GM12875 (cell line): ENCODE data around the gene ADAMTS12.

ENCODE experiments used
- H3K4me3 ChIP-seq: one replicate; pipeline ENCODE4 v1.5.1; 2011; ENCODE audit warnings: low read depth, low read length, control low read depth
- TF ChIP-seq, protein P1 (sequence below): IDR thresholded peaks from 2 replicates; pipeline ENCODE4 v1.5.1; 2011; ENCODE audit warnings: low read depth, mild to moderate bottlenecking, control low read depth, inconsistent platforms, low read length, moderate library complexity, borderline replicate concordance; ENCODE audit not compliant: insufficient read depth

The ADAMTS12 gene

DNA sequence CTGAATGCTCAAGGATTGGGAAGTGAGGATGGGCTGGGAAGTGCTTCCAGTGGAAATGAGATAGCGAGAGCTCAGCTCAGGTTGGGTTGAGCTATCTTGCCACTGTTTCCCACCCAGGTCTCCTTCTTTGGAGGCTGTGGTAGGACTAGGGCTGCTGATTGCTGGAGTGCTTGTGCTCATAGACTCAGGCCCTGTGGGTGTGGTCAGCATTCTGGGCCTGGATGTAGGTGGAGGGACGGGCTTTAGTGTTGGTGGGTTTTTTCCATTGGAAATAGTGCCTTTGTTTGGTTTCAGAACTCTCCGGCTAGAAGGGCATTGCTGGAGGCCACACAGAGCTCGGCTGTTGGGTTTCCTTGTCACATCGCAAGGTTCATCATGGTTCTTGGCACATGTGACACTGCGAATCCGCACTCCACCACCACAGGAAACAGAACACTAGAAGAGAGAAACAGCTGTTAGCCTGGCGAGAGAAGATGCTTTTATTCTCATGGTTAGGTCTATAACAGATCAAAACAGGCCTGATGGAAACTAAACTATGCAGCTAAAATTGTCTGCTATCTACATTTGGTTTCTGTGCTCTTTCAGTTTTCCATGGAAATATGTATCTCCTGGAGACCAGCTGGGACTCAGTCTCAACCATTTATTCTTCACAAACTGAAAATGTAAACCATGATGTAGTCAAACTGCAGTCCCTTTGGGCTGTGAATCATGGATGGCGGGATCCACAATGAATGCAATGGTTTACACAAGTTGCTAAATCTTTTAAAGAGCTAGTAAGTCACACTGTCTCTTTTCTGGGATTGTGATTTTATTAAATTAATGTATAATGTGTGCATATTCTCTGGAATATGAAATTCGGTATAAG, 314.8 kb downstream of the ADAMTS12 start:
- no peak overlapping the region for H3K4me3 ChIP-seq
- TF ChIP-seq, protein P1, sequence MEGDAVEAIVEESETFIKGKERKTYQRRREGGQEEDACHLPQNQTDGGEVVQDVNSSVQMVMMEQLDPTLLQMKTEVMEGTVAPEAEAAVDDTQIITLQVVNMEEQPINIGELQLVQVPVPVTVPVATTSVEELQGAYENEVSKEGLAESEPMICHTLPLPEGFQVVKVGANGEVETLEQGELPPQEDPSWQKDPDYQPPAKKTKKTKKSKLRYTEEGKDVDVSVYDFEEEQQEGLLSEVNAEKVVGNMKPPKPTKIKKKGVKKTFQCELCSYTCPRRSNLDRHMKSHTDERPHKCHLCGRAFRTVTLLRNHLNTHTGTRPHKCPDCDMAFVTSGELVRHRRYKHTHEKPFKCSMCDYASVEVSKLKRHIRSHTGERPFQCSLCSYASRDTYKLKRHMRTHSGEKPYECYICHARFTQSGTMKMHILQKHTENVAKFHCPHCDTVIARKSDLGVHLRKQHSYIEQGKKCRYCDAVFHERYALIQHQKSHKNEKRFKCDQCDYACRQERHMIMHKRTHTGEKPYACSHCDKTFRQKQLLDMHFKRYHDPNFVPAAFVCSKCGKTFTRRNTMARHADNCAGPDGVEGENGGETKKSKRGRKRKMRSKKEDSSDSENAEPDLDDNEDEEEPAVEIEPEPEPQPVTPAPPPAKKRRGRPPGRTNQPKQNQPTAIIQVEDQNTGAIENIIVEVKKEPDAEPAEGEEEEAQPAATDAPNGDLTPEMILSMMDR = no peak

DNA sequence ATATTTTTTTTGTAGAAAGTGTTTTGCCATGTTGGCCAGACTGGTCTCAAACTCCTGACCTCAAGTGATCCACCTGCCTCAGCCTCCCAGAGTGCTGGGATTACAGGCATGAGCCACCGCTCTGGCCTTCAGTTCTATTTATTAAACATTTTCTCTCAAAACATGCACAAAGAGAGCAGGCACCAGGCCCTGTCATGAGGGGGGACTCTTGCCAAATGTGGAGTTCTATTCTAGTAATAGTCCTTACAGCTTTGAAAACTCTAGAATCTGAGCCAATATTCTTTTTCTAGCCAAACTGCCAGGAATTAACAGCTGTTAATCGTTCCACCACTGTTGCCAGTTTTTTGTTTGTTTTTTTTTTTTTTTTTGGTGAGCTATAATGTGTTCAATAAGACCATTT, 326.5 kb downstream of the ADAMTS12 start:
- H3K4me3 ChIP-seq = no peak overlapping the region
- TF ChIP-seq, protein P1 = no peak

DNA sequence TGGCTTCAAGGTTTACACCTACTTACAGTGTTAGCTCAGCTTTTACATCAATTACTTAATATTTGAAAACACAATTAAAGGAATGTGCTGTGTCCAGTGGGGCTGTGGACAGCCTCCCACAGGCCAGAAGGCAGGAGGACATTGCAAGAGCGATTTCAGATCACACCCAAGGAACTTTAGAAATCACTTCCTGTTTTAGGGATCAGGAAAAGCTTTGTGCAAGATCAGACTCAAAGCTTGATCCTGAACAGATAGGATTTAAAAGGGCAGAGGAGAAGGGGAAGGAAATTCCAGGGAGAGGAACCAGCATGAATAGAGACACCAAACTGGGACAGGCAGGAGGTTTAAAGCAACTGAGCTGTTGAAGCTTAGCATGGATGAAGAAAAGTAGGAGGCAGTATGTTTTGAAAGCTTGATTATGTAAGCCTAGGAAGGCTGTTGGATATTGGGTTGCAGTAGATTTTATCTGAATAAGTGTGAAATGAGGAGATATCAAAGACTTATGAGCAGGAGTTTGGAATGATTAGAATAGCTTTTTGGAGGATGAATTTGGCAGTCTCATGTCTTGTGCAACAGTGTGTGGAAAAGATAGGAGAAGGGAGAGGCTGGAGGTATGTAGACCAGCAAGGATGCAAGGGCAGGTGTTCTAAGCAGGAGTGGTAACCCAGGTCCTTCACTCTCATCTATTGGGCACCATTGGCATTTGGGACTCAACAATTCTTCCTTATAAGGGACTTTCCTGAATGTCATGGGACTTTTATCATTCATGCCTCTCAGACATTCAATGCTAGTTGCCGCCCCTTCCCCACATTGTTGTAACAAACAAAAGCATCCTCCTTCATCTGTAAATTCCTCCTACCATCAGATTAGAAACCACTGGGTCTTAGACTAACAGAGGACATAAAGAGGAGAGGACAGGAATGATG, 327.5 kb downstream of the ADAMTS12 start:
- TF ChIP-seq, protein P1 = no peak

DNA sequence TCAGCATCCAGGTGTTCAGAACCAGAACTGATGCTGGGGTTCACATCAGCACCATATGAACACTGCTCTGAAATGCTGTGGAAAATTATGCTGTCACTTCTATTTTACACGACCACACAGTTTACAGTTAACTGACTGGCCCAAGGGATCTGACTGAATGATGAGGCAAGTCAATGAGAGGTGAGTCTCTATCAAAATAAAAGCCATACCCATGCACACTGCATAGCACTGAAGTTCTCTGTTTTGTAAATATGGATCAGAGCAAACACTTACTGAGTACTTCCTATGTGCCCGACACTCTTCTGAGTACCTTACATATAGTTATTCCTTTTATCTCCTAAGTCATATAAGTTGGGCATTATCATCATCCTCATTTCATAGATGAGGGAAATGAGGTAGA, 328.3 kb downstream of the ADAMTS12 start:
- H3K4me3 ChIP-seq = no peak overlapping the region
- TF ChIP-seq, protein P1 = no peak

More for the DNA sequence above, 327.5 kb downstream of the ADAMTS12 start:
- no peak overlapping the region for H3K4me3 ChIP-seq

DNA sequence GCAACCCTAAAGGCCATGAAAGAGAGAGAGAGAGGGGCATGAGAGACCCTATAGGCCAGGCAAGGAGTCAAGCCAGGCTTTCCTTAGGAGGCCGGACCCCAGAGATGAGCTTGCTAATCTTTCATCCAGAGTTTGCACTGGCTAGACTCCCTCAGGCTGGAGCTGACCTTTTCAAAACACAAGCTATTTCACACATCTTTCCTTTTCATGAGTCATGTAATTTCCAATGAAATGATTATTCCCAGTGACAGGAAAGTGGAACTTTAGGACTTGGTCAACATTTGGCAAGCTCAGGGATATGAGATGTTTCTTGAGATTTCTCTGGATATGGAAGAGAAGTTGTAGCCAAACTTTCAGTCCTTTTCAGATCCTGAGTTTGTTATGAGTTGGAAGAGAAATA, 333.3 kb downstream of the ADAMTS12 start:
- TF ChIP-seq, protein P1 = no peak
- H3K4me3 ChIP-seq = no peak overlapping the region

DNA sequence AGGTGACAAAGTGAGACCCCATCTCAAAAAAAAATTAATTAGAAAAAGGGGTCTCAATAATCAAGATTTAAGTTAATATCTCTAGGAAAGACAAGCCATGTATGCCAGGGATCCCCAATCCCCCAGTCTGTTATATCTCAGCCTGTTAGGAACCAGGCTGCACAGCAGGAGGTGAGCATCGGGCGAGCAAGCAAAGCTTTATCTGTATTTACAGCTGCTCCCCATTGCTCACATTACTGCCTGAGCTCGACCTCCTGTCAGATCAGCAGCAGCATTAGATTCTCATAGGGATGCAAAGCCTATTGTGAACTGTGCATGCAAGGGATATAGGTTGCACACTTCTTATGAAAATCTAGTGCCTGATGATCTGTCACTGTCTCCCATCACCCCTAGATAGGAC, 334.2 kb downstream of the ADAMTS12 start:
- TF ChIP-seq, protein P1 = no peak
- no peak overlapping the region for H3K4me3 ChIP-seq
